Prostate gland (tissue), 2 donors: ENCODE results near the gene NUMB.

Experiments
- POLR2AphosphoS5 ChIP-seq: sonication (generic); formaldehyde crosslinking; IDR thresholded peaks from one replicate; pipeline ENCODE4 v1.6.1; 2017; ENCODE audit warnings: antibody characterized with exemption
- TF ChIP-seq, protein P1 (sequence below), 4 experiments: fragments of 200-600 bp in 2 of 4; fragments of 450-650 bp in 2 of 4; sonication (generic) in 2 of 4; IDR thresholded peaks; 1 replicate in 3 of 4; 2 replicates in 1 of 4; pipeline ENCODE4 v1.5.1; 2016 to 2019; ENCODE audit warnings: antibody characterized with exemption in 4 of 4, mild to moderate bottlenecking in 2 of 4, moderate library complexity in 2 of 4

- TF ChIP-seq, protein P1, sequence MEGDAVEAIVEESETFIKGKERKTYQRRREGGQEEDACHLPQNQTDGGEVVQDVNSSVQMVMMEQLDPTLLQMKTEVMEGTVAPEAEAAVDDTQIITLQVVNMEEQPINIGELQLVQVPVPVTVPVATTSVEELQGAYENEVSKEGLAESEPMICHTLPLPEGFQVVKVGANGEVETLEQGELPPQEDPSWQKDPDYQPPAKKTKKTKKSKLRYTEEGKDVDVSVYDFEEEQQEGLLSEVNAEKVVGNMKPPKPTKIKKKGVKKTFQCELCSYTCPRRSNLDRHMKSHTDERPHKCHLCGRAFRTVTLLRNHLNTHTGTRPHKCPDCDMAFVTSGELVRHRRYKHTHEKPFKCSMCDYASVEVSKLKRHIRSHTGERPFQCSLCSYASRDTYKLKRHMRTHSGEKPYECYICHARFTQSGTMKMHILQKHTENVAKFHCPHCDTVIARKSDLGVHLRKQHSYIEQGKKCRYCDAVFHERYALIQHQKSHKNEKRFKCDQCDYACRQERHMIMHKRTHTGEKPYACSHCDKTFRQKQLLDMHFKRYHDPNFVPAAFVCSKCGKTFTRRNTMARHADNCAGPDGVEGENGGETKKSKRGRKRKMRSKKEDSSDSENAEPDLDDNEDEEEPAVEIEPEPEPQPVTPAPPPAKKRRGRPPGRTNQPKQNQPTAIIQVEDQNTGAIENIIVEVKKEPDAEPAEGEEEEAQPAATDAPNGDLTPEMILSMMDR (IDR thresholded peaks at IDR 0.05), result no peak
- TF ChIP-seq POLR2AphosphoS5, result no peak
These were observed 26.2 kb downstream of the NUMB start for GRCh38 chr14:73432124-73432523.
